Bronchial epithelial cell (primary cell): ENCODE data around the gene NUTF2. TPM values are rescaled to one million over a fixed set of nuclear protein-coding genes. Genes with fewer than 3 reads are reported as not detected.

Experiments used
- DNase-seq: peaks from one replicate; pipeline ENCODE4 v3.0.0-alpha.2; 2010; ENCODE audit warnings: low read depth
- FAIRE-seq: peaks from 2 replicates; lab custom pipeline; 2011; peaks lifted over from hg19 to GRCh38; lab: Jason Lieb, UNC
- H3K27me3 ChIP-seq: 2 replicates; pipeline ENCODE4 v1.5.1; 2011; ENCODE audit warnings: low read length; ENCODE audit not compliant: control insufficient read depth, insufficient read depth
- H3K36me3 ChIP-seq: 2 replicates; pipeline ENCODE4 v1.5.1; 2011; ENCODE audit warnings: low read length; ENCODE audit not compliant: control insufficient read depth, insufficient read depth
- H3K4me3 ChIP-seq: 2 replicates; pipeline ENCODE4 v1.5.1; 2011; ENCODE audit warnings: mild to moderate bottlenecking, low read depth, low read length, control low read depth
- CTCF ChIP-seq: IDR thresholded peaks from 2 replicates; pipeline ENCODE4 v1.5.1; 2011; ENCODE audit warnings: mild to moderate bottlenecking, moderate library complexity, low read length, control low read depth, inconsistent platforms; ENCODE audit not compliant: insufficient read depth, severe bottlenecking
- total RNA-seq: library from RNA; depleted of rRNA; stranded (reverse); fragments of >200 nt; gene quantifications from 2 replicates; pipeline ENCODE4 v1.2.1, GENCODE V29; 2014

The NUTF2 gene
- total RNA-seq, 1 donor from 2014 or later: 42.6 TPM

- H3K27me3 ChIP-seq: no peaks in the 10 kb centered on the region
- no peak for TF ChIP-seq CTCF
- H3K4me3 ChIP-seq: no peak overlapping the region
- peaks cover 30% of the 10 kb centered on the region for H3K36me3 ChIP-seq
- FAIRE-seq (no peak), DNase-seq (no peak)
Observed at GRCh38 chr16:67885545-67885944, 38.8 kb downstream of the NUTF2 start.

- FAIRE-seq (no peak), DNase-seq (no peak)
- no peak overlapping the region for H3K4me3 ChIP-seq
- H3K27me3 ChIP-seq: no peaks in the 10 kb centered on the region
- TF ChIP-seq CTCF: no peak
- peaks cover 28% of the 10 kb centered on the region for H3K36me3 ChIP-seq
Observed at GRCh38 chr16:67885976-67886375, 39.2 kb downstream of the NUTF2 start.

- FAIRE-seq: no peak
- no peaks in the 10 kb centered on the region for H3K27me3 ChIP-seq
- no peak overlapping the region for H3K4me3 ChIP-seq
- peaks cover 24% of the 10 kb centered on the region for H3K36me3 ChIP-seq
- no peak for TF ChIP-seq CTCF
- DNase-seq: no peak
Observed at GRCh38 chr16:67886387-67886786, 39.7 kb downstream of the NUTF2 start.

GRCh38 chr16:67888331-67888730, 41.6 kb downstream of the NUTF2 start:
- H3K27me3 ChIP-seq: no peaks in the 10 kb centered on the region
- no peak for TF ChIP-seq CTCF
- no peak overlapping the region for H3K4me3 ChIP-seq
- no peak for DNase-seq
- FAIRE-seq: no peak
- H3K36me3 ChIP-seq: peaks cover 13% of the 10 kb centered on the region

GRCh38 chr16:67892375-67892774, 45.6 kb downstream of the NUTF2 start:
- DNase-seq: no peak
- peaks cover 2% of the 10 kb centered on the region for H3K36me3 ChIP-seq
- TF ChIP-seq CTCF: no peak
- H3K27me3 ChIP-seq: no peaks in the 10 kb centered on the region
- FAIRE-seq: no peak
- no peak overlapping the region for H3K4me3 ChIP-seq

GRCh38 chr16:67892899-67893742, 46.4 kb downstream of the NUTF2 start, which contains the start of gene PSKH1:
Gene PSKH1, plus strand, starts transcription at chr16:67893254. Its CDS starts 15,496 bp downstream, at chr16:67908750.
- Histone ChIP-seq H3K27me3 (no peaks in the 10 kb centered on the region), H3K36me3 (peaks cover 2% of the 10 kb centered on the region), H3K4me3 (peak within 1 kb of the TSS; percentile 98)
- DNase-seq: peak; percentile 82
- no peak for TF ChIP-seq CTCF
- FAIRE-seq: no peak
